Panc1 (cell line): ENCODE data around the gene PGM2. TPM values are rescaled to one million over a fixed set of nuclear protein-coding genes. Genes with fewer than 3 reads are reported as not detected.

Experiments used
- ATAC-seq: fragments of 200-7000 bp; cut with Tn5 transposase; 2 replicates; pipeline ENCODE4 v1.9.1; 2020; ENCODE audit warnings: mild to moderate bottlenecking, moderate library complexity
- BruUV-seq: library from RNA; stranded (reverse); fragments of 400-500 nt; replicated peaks from 2 replicates; lab custom pipeline; 2021; lab: Mats Ljungman, UMichigan
- CTCF ChIA-PET: fragments of 300-600 bp; sonication (Branson Sonifier 250); formaldehyde crosslinking; loops from one replicate; lab custom pipeline; 2022; ENCODE audit warnings: antibody characterized with exemption; lab: Charles Lee
- POLR2A ChIA-PET: fragments of 300-600 bp; sonication (Branson Sonifier 250); formaldehyde crosslinking; loops from one replicate; lab custom pipeline; 2022; ENCODE audit warnings: antibody characterized with exemption; lab: Charles Lee
- DNase-seq: peaks from one replicate; pipeline ENCODE4 v3.0.0-alpha.2; 2010; ENCODE audit warnings: low read depth, low spot score
- H3K27ac ChIP-seq: 2 replicates; pipeline ENCODE4 v1.5.1; 2011; ENCODE audit warnings: mild to moderate bottlenecking, low read length, inconsistent platforms
- H3K27me3 ChIP-seq: fragments of 200-500 bp; sonication (Bioruptor generic); 2 replicates; pipeline ENCODE4 v1.6.0; 2014; ENCODE audit warnings: low read length, inconsistent platforms; ENCODE audit not compliant: control insufficient read depth, insufficient read depth
- H3K36me3 ChIP-seq: fragments of 200-500 bp; sonication (Bioruptor generic); 2 replicates; pipeline ENCODE4 v1.5.1; 2014; ENCODE audit warnings: inconsistent platforms, mild to moderate bottlenecking, low read length, moderate library complexity; ENCODE audit not compliant: control insufficient read depth, insufficient read depth
- H3K4me1 ChIP-seq: 2 replicates; pipeline ENCODE4 v1.5.1; 2011; ENCODE audit warnings: inconsistent platforms, mild to moderate bottlenecking, low read length, moderate library complexity; ENCODE audit not compliant: control insufficient read depth, insufficient read depth
- H3K4me3 ChIP-seq, 2 experiments: 2 replicates each; pipeline ENCODE4 v1.5.1; 2011 to 2012; ENCODE audit warnings: low read depth in 2 of 2, low read length in 2 of 2, mild to moderate bottlenecking in 2 of 2, inconsistent platforms in 1 of 2, moderate library complexity in 1 of 2
- H3K9me3 ChIP-seq: fragments of 200-500 bp; sonication (Bioruptor generic); 2 replicates; pipeline ENCODE4 v1.5.1; 2014; ENCODE audit warnings: low read depth, mild to moderate bottlenecking, inconsistent platforms, low read length, moderate library complexity; ENCODE audit not compliant: control insufficient read depth, insufficient read depth
- CTCF ChIP-seq: fragments of 450-650 bp; IDR thresholded peaks from 2 replicates; pipeline ENCODE4 v1.5.1; 2017; ENCODE audit warnings: mild to moderate bottlenecking
- POLR2AphosphoS5 ChIP-seq: IDR thresholded peaks from 2 replicates; pipeline ENCODE4 v1.6.1; 2012; ENCODE audit warnings: mild to moderate bottlenecking, low read depth, low read length, moderate library complexity
- REST ChIP-seq, 2 experiments: IDR thresholded peaks; 2 replicates each; pipeline ENCODE4 v1.6.1; 2011 to 2012; ENCODE audit warnings: low read depth in 2 of 2, control low read depth in 1 of 2, low read length in 1 of 2, mild to moderate bottlenecking in 1 of 2, moderate library complexity in 1 of 2; ENCODE audit not compliant: insufficient read depth in 1 of 2
- SIN3A ChIP-seq: IDR thresholded peaks from 2 replicates; pipeline ENCODE4 v1.6.1; 2012; ENCODE audit warnings: low read depth, mild to moderate bottlenecking, low read length, moderate library complexity, borderline replicate concordance; ENCODE audit not compliant: insufficient read depth
- TCF7L2 ChIP-seq: IDR thresholded peaks from 2 replicates; pipeline ENCODE4 v1.6.1; 2011; ENCODE audit warnings: mild to moderate bottlenecking, low read depth, low read length, inconsistent platforms
- in situ Hi-C: cut with HindIII; loops from 2 replicates; pipeline ENCODE4 v1.10.0; 2016; ENCODE audit warnings: low sequenced_read_pairs, low pct_unique_long_range_greater_than_20kb
- intact Hi-C: fragments of 100-400 bp; cut with micrococcal nuclease; formaldehyde crosslinking; loops from one replicate; pipeline ENCODE4 v1.10.0; 2022; ENCODE audit not compliant: unreplicated experiment
- total RNA-seq: library from RNA; stranded (reverse); gene quantifications from one replicate; pipeline ENCODE4 v1.2.1, GENCODE V29; 2021; ENCODE audit not compliant: unreplicated experiment

PGM2 gene
- total RNA-seq, 1 experiment from 2014 or later = 15.4 TPM

DNA sequence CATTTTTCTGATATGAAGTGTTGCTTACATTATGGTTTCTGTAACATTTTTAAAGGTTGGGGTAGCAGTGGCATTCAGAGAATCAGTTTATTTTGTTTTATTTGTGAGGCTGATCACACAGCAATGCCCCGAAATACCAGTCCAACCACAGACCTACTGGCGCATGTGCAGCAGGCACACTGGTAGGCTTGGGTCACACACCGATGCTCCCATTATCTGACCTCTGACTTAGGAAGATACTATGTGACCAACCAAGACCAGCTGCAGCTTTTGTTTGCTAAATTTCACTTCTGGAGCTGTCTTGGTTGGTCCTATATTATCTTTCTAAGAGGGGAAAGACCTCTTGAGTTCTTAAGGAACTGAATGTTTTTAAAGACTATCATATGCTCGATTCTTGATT lies 18.7 kb downstream of the PGM2 start:
- Histone ChIP-seq H3K4me3 (no peak overlapping the region), H3K27me3 (no peaks in the 10 kb centered on the region), H3K4me1 (no peaks in the 10 kb centered on the region), H3K9me3 (no peaks in the 10 kb centered on the region), H3K27ac (no peak overlapping the region), H3K36me3 (no peaks in the 10 kb centered on the region)
- DNase-seq (no peak), ATAC-seq (no peak)
- ChIA-PET POLR2A (no interaction called here), CTCF (no interaction called here)
- TF ChIP-seq REST (IDR thresholded peaks at IDR 0.05; ENCODE audit: insufficient read depth in 1 of 2, low read depth in 2 of 2, low read length in 1 of 2) = no peak
- no peak for TF ChIP-seq TCF7L2
- no peak for TF ChIP-seq CTCF
- no peak for TF ChIP-seq POLR2AphosphoS5
- no peak for TF ChIP-seq SIN3A
- in situ Hi-C loops = no loop called here
- no TSS peak for BruUV-seq
- intact Hi-C loops = no loop called here

DNA sequence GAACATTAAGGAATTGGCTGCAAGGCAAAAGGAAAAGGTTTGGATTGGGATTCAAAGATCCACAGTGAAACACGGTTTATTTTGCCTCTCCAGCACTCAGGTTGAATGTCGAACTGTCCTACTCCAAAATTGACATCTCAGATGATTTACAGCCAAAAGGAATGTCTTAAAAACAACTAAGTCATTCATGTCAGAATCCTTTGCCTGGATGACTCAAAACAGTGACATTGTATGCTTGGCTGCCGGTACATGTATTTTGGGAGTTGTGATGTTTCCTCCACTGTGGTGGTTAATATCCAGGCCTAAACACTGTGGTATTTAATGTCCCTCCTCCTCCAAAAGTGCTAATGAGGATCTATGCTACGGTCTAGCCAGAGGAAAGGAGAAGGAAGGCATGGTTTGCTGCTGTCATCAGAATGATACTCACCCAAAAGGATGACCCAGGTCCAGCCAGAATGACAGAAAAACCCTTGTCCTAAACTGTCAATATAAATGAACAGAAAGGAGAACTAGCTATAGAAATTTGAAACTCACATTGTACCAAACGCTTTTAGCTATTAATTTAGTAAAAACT lies 20.9 kb downstream of the PGM2 start:
- DNase-seq (no peak), ATAC-seq (no peak)
- ChIA-PET CTCF (no interaction called here), POLR2A (no interaction called here)
- no peaks in the 10 kb centered on the region for H3K9me3 ChIP-seq
- intact Hi-C loops = no loop called here
- in situ Hi-C loops = no loop called here
- H3K4me1 ChIP-seq = no peaks in the 10 kb centered on the region
- TF ChIP-seq REST (IDR thresholded peaks at IDR 0.05; ENCODE audit: insufficient read depth in 1 of 2, low read depth in 2 of 2, low read length in 1 of 2) = no peak
- TF ChIP-seq TCF7L2 = no peak
- no peak for TF ChIP-seq SIN3A
- TF ChIP-seq POLR2AphosphoS5 = no peak
- no peak for TF ChIP-seq CTCF
- BruUV-seq = no TSS peak
- no peak overlapping the region for H3K4me3 ChIP-seq
- H3K36me3 ChIP-seq = no peaks in the 10 kb centered on the region
- H3K27ac ChIP-seq = no peak overlapping the region
- no peaks in the 10 kb centered on the region for H3K27me3 ChIP-seq
